H1 (cell line): Measurements from ENCODE around the gene TESMIN. TPM values are rescaled to one million over a fixed set of nuclear protein-coding genes. Genes with fewer than 3 reads are reported as not detected.

Experiments used
- CHD7 ChIP-seq: fragments of 300-600 bp; sonication (generic); IDR thresholded peaks from 2 replicates; pipeline ENCODE4 v1.7.1; 2012; ENCODE audit warnings: low read length, moderate library complexity, mild to moderate bottlenecking, inconsistent platforms; ENCODE audit not compliant: insufficient replicate concordance
- PHF8 ChIP-seq: fragments of 200-600 bp; sonication (generic); conservative IDR thresholded peaks from 2 replicates; pipeline ENCODE4 v1.7.1; 2012; ENCODE audit warnings: low read depth, mild to moderate bottlenecking, inconsistent platforms, low read length, moderate library complexity
- polyA plus RNA-seq, 7 experiments: library from polyadenylated mRNA; depleted of rRNA in 3 of 7; stranded (reverse) in 5 of 7; unstranded in 2 of 7; fragments of >200 nt in 5 of 7; fragments of 200-250 nt in 2 of 7; gene quantifications; 1 replicate in 5 of 7; 2 replicates in 1 of 7; 4 replicates in 1 of 7; pipeline versions ENCODE4 v1.2.1 to v1.2.3, GENCODE V29; 2011 to 2013; ENCODE audit warnings: missing spikeins in 2 of 7, mixed read lengths in 2 of 7
- total RNA-seq: library from RNA; stranded (reverse); fragmentation: NEBNext Ultra II Directional; extraction: Animal tissue kit (Norgen Biotek cat#: 25700); gene quantifications from 2 replicates; pipeline ENCODE4 v1.2.1, GENCODE V29; 2021

Gene TESMIN
- total and polyA plus RNA-seq, 2 of the 8 experiments (the other 6 are each of a cell fraction or from before 2014, with no cell fraction given), result 22.6 to 61.1 TPM

- no peak for TF ChIP-seq CHD7
- no peak for TF ChIP-seq PHF8
These were observed 83.5 kb downstream of the TESMIN start (continued) for GRCh38 chr11:68667511-68668500.
